ENCODE measurements around the gene PDK2.

Gene PDK2

GRCh38 chr17:50081757-50082156 is 13.4 kb upstream of the PDK2 start:
- no peak overlapping the region for H3K4me3 ChIP-seq (ENCODE audit: control insufficient read depth, low read depth, low read length)
- DNase-seq (ENCODE audit: low read depth) = no peak
- TF ChIP-seq CTCF (conservative IDR thresholded peaks at IDR 0.05; ENCODE audit: control insufficient read depth, insufficient read depth, low read depth, low read length) = no peak

GRCh38 chr17:50087246-50087911 is 7.8 kb upstream of the PDK2 start:
- no peak overlapping the region for H3K4me3 ChIP-seq (ENCODE audit: control insufficient read depth, low read depth, low read length)

GRCh38 chr17:50087912-50088405 is 7.2 kb upstream of the PDK2 start:
- no peak overlapping the region for H3K4me3 ChIP-seq (ENCODE audit: control insufficient read depth, low read depth, low read length)
- DNase-seq (ENCODE audit: low read depth) = no peak
- TF ChIP-seq CTCF (conservative IDR thresholded peaks at IDR 0.05; ENCODE audit: control insufficient read depth, insufficient read depth, low read depth, low read length) = no peak

More at GRCh38 chr17:50087246-50087911, 7.8 kb upstream of the PDK2 start:
- peak; percentile 74 for DNase-seq (ENCODE audit: low read depth)
- peak; percentile 95 for TF ChIP-seq CTCF (conservative IDR thresholded peaks at IDR 0.05; ENCODE audit: control insufficient read depth, insufficient read depth, low read depth, low read length)

DNA sequence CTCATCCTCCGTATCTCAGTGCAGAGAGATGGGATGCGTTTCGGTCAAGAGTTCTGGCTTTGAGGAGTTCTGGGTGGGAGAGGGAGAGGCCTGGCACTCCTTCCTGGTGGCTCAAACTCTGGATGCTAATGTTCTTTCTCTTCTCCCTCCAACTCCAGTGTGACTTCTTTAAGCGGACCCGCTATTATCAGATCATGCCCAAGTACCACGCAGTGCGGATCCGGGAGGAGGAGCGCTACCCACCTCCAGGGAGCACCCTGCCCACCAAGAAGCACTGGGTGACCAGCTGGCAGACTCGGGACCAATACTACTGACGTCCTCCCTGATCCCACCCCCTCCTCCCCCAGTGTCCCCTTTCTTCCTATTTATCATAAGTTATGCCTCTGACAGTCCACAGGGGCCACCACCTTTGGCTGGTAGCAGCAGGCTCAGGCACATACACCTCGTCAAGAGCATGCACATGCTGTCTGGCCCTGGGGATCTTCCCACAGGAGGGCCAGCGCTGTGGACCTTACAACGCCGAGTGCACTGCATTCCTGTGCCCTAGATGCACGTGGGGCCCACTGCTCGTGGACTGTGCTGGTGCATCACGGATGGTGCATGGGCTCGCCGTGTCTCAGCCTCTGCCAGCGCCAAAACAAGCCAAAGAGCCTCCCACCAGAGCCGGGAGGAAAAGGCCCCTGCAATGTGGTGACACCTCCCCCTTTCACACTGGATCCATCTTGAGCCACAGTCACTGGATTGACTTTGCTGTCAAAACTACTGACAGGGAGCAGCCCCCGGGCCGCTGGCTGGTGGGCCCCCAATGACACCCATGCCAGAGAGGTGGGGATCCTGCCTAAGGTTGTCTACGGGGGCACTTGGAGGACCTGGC is 6.0 kb upstream of the PDK2 start:
- DNase-seq (ENCODE audit: low read depth) = no peak
- no peak for TF ChIP-seq CTCF (conservative IDR thresholded peaks at IDR 0.05; ENCODE audit: control insufficient read depth, insufficient read depth, low read depth, low read length)
- H3K4me3 ChIP-seq (ENCODE audit: control insufficient read depth, low read depth, low read length) = no peak overlapping the region

- H3K4me3 ChIP-seq (ENCODE audit: control insufficient read depth, low read depth, low read length) = no peak overlapping the region
- no peak for DNase-seq (ENCODE audit: low read depth)
- TF ChIP-seq CTCF (conservative IDR thresholded peaks at IDR 0.05; ENCODE audit: control insufficient read depth, insufficient read depth, low read depth, low read length) = no peak
These were observed 5.1 kb upstream of the PDK2 start for GRCh38 chr17:50090071-50090470.

DNA sequence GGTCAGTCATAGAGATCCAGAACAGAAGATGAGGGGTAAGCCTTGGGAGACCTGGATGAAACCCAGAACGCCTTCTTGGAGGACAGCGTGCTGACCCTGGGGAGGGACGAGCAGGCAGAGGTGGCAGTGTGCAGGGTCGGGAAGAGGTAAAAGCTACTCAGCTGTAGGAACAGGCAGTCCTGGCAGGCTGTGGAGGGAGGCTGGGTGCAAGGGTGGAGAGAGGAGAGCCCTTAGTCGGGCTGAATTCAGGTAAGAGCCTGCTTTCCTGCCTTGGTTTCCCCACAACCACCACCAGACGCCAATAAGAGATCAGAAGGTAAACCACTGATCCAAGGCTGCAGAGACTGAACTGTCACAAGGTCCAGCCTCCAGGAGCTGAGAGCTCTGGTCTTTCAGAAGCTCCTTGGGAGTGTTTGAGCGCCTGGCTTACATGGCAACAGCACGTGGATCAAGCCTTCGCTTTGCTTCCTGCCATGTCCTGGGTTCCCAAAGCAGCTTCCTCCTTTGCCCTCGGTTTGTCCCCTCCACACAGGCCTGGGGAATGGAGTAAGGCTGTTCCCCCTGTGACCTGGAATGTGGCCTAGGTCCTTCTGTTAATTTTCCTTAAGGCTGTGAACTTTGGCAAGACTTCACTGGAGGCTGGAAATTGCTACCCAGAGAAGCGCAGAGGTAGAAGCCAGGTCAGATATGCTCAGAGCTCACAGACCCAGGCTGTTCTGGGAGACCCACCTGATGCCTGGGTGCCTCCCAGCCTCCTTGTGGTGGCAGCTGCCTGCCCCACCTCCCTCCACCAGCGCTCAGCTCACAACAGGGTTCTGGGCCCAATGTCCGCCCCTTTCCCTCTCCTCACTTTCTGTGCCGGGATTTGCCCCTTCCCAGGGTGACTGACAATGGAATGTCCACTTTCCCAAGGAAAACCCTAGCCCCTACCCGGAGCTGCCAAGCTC is 3.9 kb upstream of the PDK2 start:
- no peak for DNase-seq (ENCODE audit: low read depth)
- H3K4me3 ChIP-seq (ENCODE audit: control insufficient read depth, low read depth, low read length) = no peak overlapping the region
- no peak for TF ChIP-seq CTCF (conservative IDR thresholded peaks at IDR 0.05; ENCODE audit: control insufficient read depth, insufficient read depth, low read depth, low read length)

All from fibroblast of mammary gland (primary cell).